Rectal smooth muscle tissue (tissue), 1 donor: ENCODE measurements around the gene ELOVL6.
"Not testable (repeated sequence)": the region's sequence is repeated elsewhere in the genome, so short reads cannot be mapped to it uniquely, and the experiment has no call there.

Experiments used
- H3K27ac ChIP-seq: one replicate; pipeline ENCODE4 v1.7.0; 2013; ENCODE audit warnings: low read depth, low read length, inconsistent platforms
- H3K27me3 ChIP-seq: one replicate; pipeline ENCODE4 v1.7.0; 2013; ENCODE audit warnings: low read length; ENCODE audit not compliant: control insufficient read depth, insufficient read depth
- H3K36me3 ChIP-seq: one replicate; pipeline ENCODE4 v1.7.0; 2013; ENCODE audit warnings: low read length; ENCODE audit not compliant: control insufficient read depth, insufficient read depth
- H3K4me1 ChIP-seq: one replicate; pipeline ENCODE4 v1.7.0; 2013; ENCODE audit warnings: low read length; ENCODE audit not compliant: control insufficient read depth, insufficient read depth
- H3K4me3 ChIP-seq: one replicate; pipeline ENCODE4 v1.7.0; 2013; ENCODE audit warnings: low read length
- H3K9ac ChIP-seq: one replicate; pipeline ENCODE4 v1.7.0; 2013; ENCODE audit warnings: low read length

ELOVL6 gene

DNA sequence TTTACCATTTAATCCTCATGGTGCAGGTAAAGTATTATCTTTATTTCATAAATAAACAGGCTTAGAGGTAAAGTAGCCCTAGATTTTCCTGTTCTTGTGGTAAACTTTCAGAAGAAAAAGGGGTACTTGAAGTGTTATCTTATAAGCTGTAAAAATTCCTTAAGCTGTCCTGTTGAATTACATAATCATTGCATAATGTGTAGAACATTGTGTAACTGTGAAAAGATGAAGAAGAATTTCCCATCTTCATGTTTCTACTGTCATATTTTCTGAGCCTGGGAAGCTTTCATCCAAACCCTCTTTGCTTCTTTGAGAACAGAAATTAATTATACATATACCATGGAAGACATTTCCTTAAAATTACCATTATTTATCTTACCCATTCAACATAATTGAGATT, 90.5 kb downstream of the ELOVL6 start:
- H3K27ac ChIP-seq, result no peak overlapping the region

DNA sequence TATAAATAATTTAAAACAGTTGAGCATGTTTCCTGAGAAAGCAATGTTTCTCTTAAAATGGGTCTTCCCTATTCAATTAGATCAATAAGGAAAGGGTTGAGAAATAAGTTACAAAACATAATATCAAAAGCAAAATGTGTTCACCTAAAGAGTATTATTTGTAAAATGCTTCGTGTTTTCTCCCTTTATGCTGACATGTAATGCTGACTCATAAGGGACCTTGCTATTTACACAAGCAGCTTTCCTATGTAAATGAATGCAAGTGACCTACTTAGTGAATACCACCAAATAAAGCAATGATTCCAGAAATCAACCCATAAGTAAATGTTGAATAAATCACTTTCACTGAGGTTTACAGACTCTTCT, 91.5 kb downstream of the ELOVL6 start:
- Histone ChIP-seq H3K36me3 (no peaks in the 10 kb centered on the region), H3K27ac (no peak overlapping the region), H3K9ac (no peak overlapping the region), H3K27me3 (no peaks in the 10 kb centered on the region), H3K4me3 (no peak overlapping the region), H3K4me1 (no peaks in the 10 kb centered on the region)

More for the DNA sequence above, 90.5 kb downstream of the ELOVL6 start:
- Histone ChIP-seq H3K36me3 (no peaks in the 10 kb centered on the region), H3K9ac (no peak overlapping the region), H3K4me1 (no peaks in the 10 kb centered on the region), H3K4me3 (no peak overlapping the region), H3K27me3 (no peaks in the 10 kb centered on the region)

DNA sequence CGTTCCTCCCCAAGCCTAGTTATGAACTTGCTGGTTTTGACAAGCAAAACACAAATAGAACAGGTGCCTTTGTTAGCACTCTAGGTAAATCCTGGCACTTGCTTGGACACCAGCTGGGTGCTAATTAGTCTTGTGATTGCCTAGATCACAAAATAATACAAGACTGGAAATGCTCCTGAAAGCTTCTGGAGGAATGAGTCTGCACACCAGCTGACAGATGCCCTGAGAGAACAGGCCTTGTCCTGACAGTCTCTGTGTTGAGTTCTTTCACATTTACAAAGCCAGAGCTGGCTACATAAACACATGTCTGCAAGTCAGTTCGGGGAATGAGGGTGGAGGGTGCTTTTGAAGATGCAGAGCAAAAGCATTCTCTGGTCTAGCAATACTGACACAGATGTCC, 93.8 kb downstream of the ELOVL6 start:
- Histone ChIP-seq H3K27ac (no peak overlapping the region), H3K4me3 (no peak overlapping the region), H3K4me1 (no peaks in the 10 kb centered on the region), H3K9ac (no peak overlapping the region), H3K36me3 (no peaks in the 10 kb centered on the region), H3K27me3 (no peaks in the 10 kb centered on the region)

DNA sequence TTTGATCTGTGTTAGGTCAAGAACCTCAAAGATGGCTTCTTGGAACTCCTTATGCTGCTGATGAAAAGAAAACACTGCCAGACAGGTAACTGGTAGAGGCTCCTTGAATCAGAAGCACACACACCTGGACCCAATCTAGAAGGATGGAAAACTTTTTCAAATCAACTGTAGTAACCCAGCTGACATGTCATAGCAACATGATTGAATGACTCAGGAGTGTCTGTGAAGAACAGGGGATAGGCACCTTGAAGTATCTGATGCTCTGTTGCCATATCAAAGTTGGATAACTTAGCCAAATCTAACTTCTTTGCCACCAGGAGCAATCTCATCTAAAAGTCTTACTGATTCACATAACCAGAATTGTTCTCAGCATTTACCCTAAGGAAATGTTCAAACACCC, 98.8 kb downstream of the ELOVL6 start:
- H3K27me3 ChIP-seq, result no peaks in the 10 kb centered on the region
- H3K36me3 ChIP-seq, result no peaks in the 10 kb centered on the region

DNA sequence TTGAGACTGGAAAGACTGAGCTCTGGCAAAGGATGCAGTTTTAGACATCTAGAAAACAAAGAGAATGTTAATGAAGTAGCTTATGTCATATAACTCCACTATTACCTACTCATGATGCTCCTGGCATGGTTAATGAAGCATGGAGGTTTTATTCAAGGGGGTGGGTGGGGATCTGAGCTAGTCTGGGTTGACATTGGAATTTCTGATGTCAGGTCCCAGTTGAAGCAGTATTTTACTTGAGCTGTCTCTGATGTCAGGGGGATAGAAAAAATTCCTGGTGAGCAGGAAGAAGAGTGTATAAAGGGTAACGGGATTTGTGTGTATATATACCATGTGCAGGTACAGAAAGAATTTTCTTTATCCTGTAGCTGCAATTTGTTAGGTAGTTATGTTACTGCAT, 102.0 kb downstream of the ELOVL6 start:
- H3K4me3 ChIP-seq, result no peak overlapping the region
- no peaks in the 10 kb centered on the region for H3K36me3 ChIP-seq
- no peaks in the 10 kb centered on the region for H3K27me3 ChIP-seq
- no peaks in the 10 kb centered on the region for H3K4me1 ChIP-seq
- H3K9ac ChIP-seq, result no peak overlapping the region
- H3K27ac ChIP-seq, result no peak overlapping the region

More for the DNA sequence above, 98.8 kb downstream of the ELOVL6 start:
- Histone ChIP-seq H3K4me1 (no peaks in the 10 kb centered on the region), H3K9ac (no peak overlapping the region), H3K4me3 (no peak overlapping the region), H3K27ac (no peak overlapping the region)

DNA sequence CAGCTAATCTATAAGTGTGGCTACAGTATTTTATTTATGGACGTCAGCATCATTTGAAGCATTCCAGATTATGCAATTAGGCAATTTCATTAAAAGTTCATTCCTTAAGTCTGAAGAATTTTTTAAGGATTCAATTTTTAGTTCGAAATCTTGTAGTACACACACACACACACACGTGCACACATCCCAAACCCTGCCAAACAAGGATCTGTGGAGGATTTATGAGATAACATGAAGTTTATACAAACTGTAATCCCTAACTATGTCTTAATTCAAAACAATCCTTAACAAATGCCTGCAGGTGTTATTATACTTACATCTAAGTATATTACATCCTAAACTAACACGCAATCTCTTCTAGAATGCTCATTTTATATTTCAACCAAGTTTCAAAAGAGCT, 105.8 kb downstream of the ELOVL6 start:
- no peak overlapping the region for H3K27ac ChIP-seq
- H3K9ac ChIP-seq, result no peak overlapping the region
- H3K27me3 ChIP-seq, result no peaks in the 10 kb centered on the region
- no peak overlapping the region for H3K4me3 ChIP-seq
- H3K36me3 ChIP-seq, result no peaks in the 10 kb centered on the region
- H3K4me1 ChIP-seq, result no peaks in the 10 kb centered on the region

DNA sequence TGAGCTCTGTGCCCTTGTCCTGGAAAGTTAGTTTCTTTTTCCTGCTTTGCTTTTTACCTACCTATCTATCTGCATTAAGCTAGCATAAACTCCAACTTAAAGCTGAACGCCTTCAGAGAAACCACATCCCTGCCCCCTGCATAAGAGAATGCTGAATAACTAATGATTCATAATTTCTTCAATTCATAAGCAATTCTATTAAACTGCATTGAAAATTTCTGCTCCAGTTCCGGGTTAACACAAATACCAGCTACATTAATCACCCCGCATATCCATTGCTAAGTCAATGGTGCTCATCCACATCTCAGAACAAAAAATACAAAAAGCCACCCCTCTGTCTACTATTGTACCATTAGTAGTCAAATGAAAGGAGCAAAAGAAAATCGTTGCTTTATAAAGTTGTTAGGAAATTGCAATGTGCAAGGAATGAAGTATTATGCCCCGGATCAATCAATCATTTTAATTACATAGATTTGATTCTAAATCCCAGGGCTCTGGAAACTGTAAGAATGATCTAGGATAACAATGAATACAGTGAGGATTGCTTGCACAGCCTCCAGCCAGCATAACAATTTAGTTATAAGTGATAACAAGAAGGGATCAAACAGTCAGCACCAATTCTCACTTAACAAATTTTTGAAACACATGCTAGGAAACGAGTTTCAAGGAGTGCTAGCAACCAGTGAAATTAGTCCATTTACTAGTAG, 106.8 kb downstream of the ELOVL6 start:
- H3K9ac ChIP-seq, result no peak overlapping the region
- H3K27ac ChIP-seq, result no peak overlapping the region
- H3K36me3 ChIP-seq, result no peaks in the 10 kb centered on the region
- H3K4me1 ChIP-seq, result no peaks in the 10 kb centered on the region
- H3K27me3 ChIP-seq, result no peaks in the 10 kb centered on the region
- no peak overlapping the region for H3K4me3 ChIP-seq

DNA sequence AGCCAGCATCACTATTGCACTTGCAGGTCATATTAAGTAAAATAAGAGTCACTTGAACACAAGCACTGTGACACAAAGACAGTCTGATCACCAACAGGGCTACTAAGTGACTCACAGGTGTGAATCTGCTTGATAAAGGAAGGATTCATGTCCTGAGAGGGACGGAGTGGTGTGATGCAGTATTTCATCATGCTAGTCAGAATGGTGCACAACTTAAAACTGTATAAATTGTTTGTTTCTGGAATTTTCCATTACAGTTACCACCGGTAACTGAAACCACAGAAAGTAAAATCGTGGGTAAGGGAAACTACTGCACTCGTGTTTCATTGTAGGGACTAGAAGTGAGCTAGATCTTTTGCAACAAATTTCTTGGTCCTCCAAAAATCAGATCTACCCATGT, 109.7 kb downstream of the ELOVL6 start:
- Histone ChIP-seq H3K4me3 (no peak overlapping the region), H3K4me1 (no peaks in the 10 kb centered on the region), H3K27ac (no peak overlapping the region), H3K27me3 (no peaks in the 10 kb centered on the region), H3K9ac (no peak overlapping the region), H3K36me3 (no peaks in the 10 kb centered on the region)

DNA sequence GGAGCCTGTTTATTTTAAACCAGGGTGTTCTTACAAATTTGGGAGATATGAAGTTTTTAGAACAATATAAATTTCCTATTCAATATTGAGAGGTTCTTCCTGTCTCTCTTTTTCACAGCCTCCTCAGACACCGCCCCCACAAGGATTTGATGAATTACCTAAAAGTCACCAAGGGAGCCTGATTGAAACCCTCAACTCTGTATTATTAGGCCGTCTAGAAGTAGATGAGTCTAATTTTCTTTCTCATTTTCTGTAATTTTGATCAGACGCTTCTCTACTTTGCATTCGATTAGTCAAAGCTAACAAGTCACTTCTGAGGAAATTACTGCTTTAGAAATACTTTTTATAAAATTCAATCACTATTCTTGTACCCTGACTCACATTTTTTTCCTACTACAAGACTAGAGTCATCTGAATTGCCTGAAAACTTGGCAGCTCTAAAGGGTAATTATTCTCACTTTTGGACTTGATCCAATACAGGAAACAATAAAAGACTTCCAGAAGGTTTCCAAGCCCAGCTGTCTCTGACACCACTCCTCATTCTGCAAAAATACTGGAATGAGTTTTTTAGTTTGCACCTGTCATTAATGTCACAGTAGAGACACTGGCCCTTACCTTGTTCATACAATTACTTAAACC, 111.2 kb downstream of the ELOVL6 start:
- Histone ChIP-seq H3K27me3 (no peaks in the 10 kb centered on the region), H3K36me3 (no peaks in the 10 kb centered on the region)

DNA sequence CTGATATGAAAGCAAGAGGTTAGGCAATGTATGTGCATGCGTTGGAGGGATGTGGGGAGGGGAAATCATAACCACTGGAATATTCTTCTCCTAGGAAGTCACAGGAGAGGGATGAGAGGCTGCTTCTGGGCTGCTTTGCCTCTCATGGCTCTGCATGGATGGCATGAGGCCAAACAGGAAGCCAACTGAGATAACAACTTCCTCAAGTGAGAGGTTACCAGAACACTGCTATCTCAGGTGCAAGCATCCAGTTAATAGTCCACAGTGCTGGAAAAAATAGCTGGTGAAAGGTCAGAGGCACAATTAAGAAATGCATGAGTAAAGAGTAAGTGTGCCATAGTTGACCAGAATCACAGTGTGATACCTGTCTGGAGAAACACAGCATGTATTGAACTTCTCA, 113.3 kb downstream of the ELOVL6 start:
- no peaks in the 10 kb centered on the region for H3K27me3 ChIP-seq
- no peak overlapping the region for H3K9ac ChIP-seq
- H3K4me1 ChIP-seq, result no peaks in the 10 kb centered on the region
- H3K27ac ChIP-seq, result no peak overlapping the region
- no peaks in the 10 kb centered on the region for H3K36me3 ChIP-seq
- peak overlapping the region; percentile 16 for H3K4me3 ChIP-seq

More for the DNA sequence above, 111.2 kb downstream of the ELOVL6 start:
- H3K4me1 ChIP-seq, result no peaks in the 10 kb centered on the region
- no peak overlapping the region for H3K4me3 ChIP-seq
- H3K27ac ChIP-seq, result no peak overlapping the region
- no peak overlapping the region for H3K9ac ChIP-seq

DNA sequence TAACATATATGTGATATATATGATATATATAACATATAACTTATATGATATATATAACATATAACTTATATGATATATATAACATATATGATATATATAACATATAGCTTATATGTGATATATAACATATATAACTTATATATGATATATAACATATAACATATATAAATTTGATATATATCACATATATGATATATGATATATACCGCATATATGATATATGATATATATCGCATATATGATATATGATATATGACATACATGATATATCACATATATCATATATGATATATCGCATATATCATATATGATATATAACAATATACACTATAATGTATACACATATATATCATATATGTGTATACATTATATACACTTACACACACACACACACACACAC, 114.3 kb downstream of the ELOVL6 start:
- Histone ChIP-seq H3K27ac (no peak overlapping the region), H3K9ac (no peak overlapping the region), H3K36me3 (no peaks in the 10 kb centered on the region), H3K4me1 (no peaks in the 10 kb centered on the region), H3K27me3 (no peaks in the 10 kb centered on the region), H3K4me3 (no peak overlapping the region)

DNA sequence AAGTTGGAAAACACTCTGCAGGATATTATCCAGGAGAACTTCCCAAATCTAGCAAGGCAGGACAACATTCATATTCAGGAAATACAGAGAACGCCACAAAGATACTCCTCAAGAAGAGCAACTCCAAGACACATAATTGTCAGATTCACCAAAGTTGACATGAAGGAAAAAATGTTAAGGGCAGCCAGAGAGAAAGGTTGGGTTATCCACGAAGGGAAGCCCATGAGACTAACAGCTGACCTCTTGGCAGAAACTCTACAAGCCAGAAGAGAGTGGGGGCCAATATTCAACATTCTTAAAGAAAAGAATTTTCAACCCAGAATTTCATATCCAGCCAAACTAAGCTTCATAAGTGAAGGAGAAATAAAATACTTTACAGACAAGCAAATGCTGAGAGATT, 120.3 kb downstream of the ELOVL6 start:
- not testable (repeated sequence) for H3K27ac ChIP-seq, H3K27me3 ChIP-seq, H3K36me3 ChIP-seq, H3K9ac ChIP-seq, H3K4me1 ChIP-seq, H3K4me3 ChIP-seq

DNA sequence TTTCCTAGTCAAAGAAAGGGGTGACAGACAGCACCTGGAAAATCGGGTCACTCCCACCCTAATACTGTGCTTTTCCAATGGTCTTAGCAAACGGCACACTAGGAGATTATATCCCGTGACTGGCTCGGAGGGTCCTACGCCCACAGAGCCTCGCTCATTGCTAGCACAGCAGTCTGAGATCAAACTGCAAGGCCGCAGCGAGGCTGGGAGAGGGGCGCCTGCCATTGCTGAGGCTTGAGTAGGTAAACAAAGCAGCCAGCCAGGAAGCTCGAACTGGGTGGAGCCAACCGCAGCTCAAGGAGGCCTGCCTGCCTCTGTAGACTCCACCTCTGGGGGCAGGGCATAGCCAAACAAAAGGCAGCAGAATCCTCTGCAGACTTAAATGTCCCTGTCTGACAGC, 121.6 kb downstream of the ELOVL6 start:
- not testable (repeated sequence) for H3K27ac ChIP-seq, H3K4me1 ChIP-seq, H3K9ac ChIP-seq, H3K36me3 ChIP-seq, H3K27me3 ChIP-seq, H3K4me3 ChIP-seq
